HG03439 (cell line): ENCODE results near the gene ZMYND10.

Source experiments
- ATAC-seq: cut with Tn5 transposase; IDR thresholded peaks from one replicate; pipeline ENCODE4 v1.9.1; 2021; ENCODE audit warnings: mild to moderate bottlenecking, moderate library complexity; ENCODE audit not compliant: unreplicated experiment

ZMYND10 gene

DNA sequence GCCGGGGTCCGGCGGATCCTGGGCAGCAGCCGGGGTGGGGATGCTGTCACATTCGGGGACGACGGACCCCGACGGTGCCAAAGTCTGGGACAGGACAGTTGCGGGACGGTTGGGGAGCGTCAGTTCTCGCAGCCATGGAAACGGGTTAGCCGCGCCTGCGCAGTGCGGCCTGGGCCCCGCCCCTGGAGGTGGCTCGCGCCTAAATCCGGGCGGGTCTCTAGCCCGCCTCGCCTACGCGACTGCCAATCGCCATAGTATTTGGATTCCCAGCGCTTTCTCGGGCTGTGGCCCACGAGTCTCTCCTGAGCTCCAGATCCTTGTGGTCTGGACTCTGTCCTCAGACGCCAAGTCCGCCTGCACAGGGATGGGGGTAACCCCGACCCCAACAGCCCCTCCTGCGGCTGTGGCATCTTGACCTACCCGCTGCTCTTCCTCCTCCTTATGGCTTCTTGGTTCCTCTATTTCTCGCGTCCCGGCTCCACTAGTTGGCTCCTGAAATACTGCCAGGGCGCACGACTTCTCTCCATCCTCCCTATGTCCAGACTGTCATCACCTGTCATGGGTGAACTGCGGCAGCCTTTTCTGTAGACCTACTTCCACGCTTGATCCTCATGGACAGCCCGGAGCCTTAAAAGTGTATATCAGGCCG lies at the start of gene ZMYND10:
Gene ZMYND10, minus strand, starts transcription at position 147 of the 649 bp plus-strand sequence. CDS start 153 bp downstream, outside the sequence.
- ATAC-seq: no peak

DNA sequence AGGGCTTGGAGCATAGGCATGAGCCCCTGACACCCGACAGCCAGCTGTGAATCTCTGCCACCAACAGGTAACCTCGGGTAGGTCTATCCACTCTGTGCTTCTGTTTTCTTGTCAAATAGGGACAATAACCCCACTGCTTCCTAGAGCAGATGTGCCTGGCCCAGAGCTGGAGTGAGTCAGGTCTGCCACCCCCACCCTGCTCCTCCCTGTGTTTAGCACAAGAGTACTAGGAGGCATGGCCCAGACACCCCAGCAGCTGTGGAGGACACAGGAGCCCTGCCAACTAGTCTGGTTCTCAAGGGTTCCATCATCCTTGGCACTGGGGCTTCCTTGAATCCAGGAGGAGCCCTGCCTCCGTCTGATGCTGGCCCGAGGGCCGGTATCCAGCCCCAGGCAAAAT lies 47.5 kb upstream of the ZMYND10 start:
- ATAC-seq: no peak

DNA sequence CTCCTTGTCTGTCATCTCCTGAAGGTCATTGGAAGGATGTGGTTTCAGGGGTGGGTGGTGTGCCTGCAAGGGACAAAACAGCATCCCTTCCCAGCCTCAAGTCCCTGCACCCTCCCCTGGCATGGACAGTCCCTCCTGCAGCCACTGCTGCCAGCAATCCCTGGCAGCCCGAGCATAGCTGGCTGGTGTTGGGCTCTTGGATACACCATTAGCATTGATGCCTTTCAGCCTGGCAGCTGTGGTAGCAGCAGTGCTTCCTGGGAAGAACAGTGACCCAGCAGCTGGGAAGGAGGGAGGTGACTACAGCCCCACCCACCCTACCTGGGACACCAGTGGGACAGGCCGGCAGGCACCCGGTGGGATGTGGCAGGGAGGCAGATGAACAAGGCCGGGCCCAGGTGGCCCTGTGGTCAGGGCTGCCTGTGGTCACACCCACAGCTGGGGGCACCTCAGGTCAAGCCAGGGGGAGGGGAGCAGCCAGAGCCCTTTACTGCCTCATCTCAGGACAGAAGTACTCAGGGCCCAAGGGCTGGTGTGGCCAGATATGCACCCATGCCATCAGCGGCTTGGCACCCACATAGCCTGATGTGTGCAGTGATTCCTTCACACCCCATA lies 46.7 kb upstream of the ZMYND10 start:
- ATAC-seq: no peak

DNA sequence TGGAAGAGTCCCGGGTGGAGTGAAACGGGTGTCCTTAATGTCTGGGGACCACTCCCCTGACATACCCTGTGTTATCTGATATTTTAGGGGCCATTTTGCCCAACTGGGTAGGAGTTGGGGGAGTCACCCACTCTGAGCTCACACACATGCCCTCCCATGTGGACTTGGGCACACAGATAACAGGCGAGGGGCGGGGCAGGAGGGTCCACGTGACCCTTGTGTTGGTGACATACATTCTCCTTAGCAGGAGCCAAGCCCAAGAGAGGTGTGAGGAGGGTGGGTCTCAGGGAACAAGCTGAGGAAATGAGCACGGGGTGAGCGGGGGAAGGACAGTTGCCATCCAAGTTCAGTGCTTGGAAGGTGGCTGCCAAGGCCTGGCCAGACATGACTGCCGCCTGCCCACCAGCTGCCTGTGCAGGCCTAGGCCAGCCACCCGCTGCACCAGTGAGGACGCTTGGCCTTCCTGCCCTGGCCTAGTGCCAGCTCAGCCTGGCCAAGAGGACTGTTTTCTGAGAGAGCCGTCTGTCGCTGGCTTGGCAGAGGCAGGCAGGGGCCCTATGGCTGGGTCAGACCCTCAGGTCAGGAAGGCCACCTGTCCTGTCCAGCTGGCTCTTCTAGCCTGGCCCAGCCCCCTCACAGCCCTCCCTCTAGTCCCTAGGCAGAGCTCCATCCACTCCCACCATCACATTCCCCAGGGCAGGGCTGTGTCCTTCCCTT lies 45.1 kb upstream of the ZMYND10 start:
- ATAC-seq: no peak

GRCh38 chr3:50389414-50389767 lies 43.9 kb upstream of the ZMYND10 start:
- ATAC-seq: no peak

DNA sequence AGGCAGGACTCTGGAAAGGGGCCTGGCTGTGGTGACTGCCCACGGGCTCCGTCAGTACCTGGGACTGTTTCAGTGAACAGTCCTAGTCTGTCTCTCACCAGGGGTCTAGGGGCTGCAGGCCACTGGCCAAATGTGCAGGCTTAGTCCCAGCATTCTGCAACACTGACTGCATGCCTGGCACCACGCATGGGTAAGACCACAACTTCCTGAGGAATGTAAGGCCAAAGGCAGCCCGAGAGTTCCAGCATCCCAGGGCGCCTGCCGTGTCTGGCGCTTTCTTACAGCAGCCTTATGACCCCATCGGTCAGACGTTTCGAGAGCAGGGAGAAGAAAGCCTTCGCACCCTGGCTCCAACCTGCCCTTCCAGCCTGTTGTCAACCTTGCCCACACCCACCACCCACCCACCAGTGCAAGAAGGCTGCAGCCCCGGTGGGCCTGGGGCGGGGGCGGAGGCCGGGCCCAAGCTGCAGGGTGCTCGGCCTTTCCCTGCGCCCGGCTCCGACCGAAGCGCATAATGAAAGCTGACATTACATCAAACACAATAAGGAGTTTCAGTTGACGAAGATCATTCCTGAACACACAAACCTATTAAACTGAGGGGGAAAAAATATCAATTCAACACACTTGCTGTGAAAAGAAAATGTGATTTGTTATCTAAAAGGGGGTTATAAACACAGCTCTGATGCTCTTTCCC lies 43.3 kb upstream of the ZMYND10 start:
- no peak for ATAC-seq

GRCh38 chr3:50388016-50388719 lies 42.6 kb upstream of the ZMYND10 start:
- ATAC-seq: no peak

GRCh38 chr3:50385754-50386153 lies 40.2 kb upstream of the ZMYND10 start:
- ATAC-seq: no peak

DNA sequence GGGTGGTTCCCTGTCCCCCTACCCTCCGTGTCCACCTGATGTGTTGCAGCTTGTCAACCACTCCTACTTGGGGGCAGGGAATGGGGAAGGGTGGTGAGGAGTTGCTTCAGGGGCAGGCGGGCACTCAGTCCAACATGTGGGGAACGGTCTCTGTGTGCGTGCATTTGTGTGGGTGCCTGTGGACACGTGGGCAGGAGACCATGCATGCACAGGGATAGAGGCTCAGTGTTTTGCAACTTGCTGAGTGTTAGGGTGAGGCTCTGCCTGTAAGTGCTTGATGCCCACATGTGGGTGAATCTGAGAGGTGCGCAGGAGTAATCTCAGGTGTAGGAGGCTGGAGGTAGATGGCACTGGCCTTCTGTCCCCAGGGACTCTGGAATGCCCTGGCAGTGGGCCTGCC lies 38.2 kb upstream of the ZMYND10 start:
- no peak for ATAC-seq

DNA sequence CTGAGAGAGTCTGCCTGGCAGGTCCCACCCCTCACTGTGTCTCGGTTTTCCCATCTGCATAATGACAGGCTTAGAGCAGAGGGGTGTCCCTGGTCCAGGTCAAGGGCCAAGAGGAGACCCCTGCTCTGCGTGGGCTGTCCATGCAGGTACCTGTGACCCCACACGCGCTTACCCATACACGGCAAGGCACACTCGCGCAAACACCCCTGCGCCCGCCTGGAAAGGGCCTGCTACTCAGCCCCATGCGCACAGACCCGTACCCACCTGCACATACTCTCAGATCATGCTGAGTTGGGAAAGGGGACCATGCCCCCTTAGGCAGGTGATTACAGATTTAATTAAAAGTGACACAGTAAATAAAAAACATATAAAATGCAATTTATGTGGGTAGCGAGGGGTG lies 37.2 kb upstream of the ZMYND10 start:
- ATAC-seq: no peak

DNA sequence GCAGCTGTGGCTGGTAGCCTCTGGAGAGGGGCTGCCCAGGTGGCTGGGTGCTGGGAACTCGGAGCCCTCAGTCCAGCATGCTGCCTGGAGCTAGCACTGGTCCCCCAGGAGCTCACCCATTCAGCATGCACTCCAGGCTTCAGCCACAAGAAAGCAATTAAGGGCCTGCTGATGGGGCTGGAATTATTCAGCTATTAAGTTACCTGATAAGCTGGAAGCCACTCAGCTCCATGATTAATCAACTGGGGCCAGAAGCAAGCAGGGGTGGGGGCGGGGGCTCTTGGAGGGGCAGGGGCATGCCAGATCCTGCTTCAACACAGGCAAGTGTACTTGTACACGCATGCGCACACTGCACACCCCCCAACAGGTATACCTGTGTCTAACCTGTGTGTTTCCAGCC lies 35.9 kb upstream of the ZMYND10 start:
- ATAC-seq: no peak

GRCh38 chr3:50380405-50381085 lies 35.0 kb upstream of the ZMYND10 start:
- ATAC-seq: no peak

GRCh38 chr3:50378757-50379156 lies 33.2 kb upstream of the ZMYND10 start:
- ATAC-seq: no peak

DNA sequence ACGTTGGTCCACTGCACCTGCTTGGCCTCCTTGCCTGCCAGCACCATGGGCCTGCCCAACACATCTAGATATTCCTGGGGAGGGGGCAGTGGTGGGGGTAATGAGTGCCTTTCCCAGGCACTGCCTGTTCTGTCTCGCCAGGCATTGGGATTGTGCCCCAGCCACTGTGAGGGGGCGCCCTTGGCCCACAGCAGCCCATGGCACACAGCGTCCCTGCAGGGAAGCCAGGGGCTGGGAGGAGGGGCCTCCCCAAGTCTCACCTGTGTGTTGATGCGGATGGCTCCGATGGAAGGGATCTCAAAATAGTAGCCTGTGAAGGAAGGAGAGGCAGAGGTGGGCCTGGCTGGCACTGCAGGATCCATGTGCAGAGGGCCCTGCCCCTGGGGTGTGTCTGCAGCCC lies 32.5 kb upstream of the ZMYND10 start:
- ATAC-seq: no peak

GRCh38 chr3:50375258-50375931 lies 29.9 kb upstream of the ZMYND10 start:
- ATAC-seq: no peak

DNA sequence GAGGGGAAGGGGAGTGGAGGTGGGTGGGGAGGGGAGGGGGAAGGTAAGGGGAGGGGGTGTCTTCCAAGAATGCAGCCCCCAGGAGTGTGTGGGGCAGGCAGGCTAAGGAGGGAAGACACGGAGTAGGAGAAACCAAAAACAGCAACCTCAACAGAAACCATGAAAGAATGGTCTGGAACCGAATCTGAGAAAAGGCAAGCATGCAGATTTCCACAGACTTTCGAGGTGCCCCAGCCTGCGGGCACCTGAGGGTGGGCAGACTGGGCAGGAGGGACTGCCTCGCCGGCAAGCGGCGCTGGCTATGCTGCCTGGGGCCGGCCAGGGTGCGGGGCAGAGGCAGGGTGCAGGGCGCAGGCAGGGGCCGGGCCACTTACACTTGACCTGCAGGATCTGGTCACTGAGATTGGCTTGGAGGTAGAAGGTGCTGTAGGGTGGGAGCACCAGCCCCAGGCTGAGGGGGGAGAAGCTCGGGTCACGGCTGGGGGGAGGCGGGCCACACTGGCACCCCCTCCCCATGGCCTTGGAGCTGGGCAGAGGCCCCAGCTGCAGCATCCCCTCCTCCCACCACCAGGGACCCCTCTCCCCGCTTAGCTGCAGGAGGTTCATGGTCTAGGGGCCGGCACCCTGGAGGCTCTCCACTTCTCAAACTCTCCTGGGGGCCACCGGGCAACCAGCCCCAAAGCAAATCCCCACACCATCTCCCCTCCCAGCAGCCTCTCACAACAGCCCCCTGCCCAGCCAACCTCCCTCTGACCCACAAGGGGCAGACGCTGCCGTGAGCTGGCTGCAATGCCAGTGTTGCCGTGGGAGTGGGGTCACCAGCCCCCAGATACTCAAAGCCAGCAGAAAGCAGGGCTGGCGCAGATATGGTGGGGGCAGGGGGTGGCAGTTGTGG lies 29.1 kb upstream of the ZMYND10 start:
- ATAC-seq: no peak

GRCh38 chr3:50373146-50374051 lies 27.9 kb upstream of the ZMYND10 start:
- ATAC-seq: no peak

- no peak for ATAC-seq
Measured at GRCh38 chr3:50372349-50372748, 26.8 kb upstream of the ZMYND10 start.
